GM23338 (cell line): ENCODE data around the gene DAB2. TPM values are rescaled to one million over a fixed set of nuclear protein-coding genes. Genes with fewer than 3 reads are reported as not detected.

ENCODE experiments used
- ATAC-seq: fragments of 200-7000 bp; cut with Tn5 transposase; 3 replicates; pipeline ENCODE4 v1.9.1; 2020
- DNase-seq: peaks from one replicate; pipeline ENCODE4 v3.0.0-alpha.2; 2015; ENCODE audit warnings: low spot score
- H2AFZ ChIP-seq: fragments of 200-600 bp; sonication (generic); 2 replicates; pipeline ENCODE4 v1.8.0; 2016; ENCODE audit warnings: antibody characterized with exemption, mild to moderate bottlenecking, moderate library complexity
- H3F3A ChIP-seq: fragments of 200-600 bp; sonication (generic); replicated peaks from 2 replicates; pipeline ENCODE4 v1.8.0; 2017; ENCODE audit warnings: antibody characterized with exemption, mixed run types, low read depth
- H3K27ac ChIP-seq: fragments of 200-600 bp; sonication (generic); 2 replicates; pipeline ENCODE4 v1.6.1; 2016; ENCODE audit warnings: low read depth
- H3K27me3 ChIP-seq: fragments of 200-600 bp; sonication (generic); 2 replicates; pipeline ENCODE4 v1.8.0; 2016; ENCODE audit warnings: mild to moderate bottlenecking, mixed run types, moderate library complexity; ENCODE audit not compliant: insufficient read depth
- H3K36me3 ChIP-seq: fragments of 200-600 bp; sonication (generic); 2 replicates; pipeline ENCODE4 v1.8.0; 2016; ENCODE audit warnings: mild to moderate bottlenecking; ENCODE audit not compliant: insufficient read depth
- H3K4me1 ChIP-seq: fragments of 200-600 bp; sonication (generic); 2 replicates; pipeline ENCODE4 v1.8.0; 2016; ENCODE audit warnings: mild to moderate bottlenecking, moderate library complexity; ENCODE audit not compliant: insufficient read depth
- H3K4me2 ChIP-seq: fragments of 200-600 bp; sonication (generic); 2 replicates; pipeline ENCODE4 v1.7.1; 2017; ENCODE audit warnings: mixed run types
- H3K4me3 ChIP-seq: fragments of 200-600 bp; sonication (generic); 2 replicates; pipeline ENCODE4 v1.6.1; 2016; ENCODE audit warnings: mixed run types
- H3K79me2 ChIP-seq: fragments of 200-600 bp; sonication (generic); replicated peaks from 2 replicates; pipeline ENCODE4 v1.8.0; 2017; ENCODE audit warnings: mild to moderate bottlenecking; ENCODE audit not compliant: insufficient read depth
- H3K9me2 ChIP-seq: fragments of 200-600 bp; sonication (generic); 2 replicates; pipeline ENCODE4 v1.8.0; 2017; ENCODE audit not compliant: insufficient read depth
- H4K20me1 ChIP-seq: fragments of 200-600 bp; sonication (generic); replicated peaks from 2 replicates; pipeline ENCODE4 v1.8.0; 2017; ENCODE audit warnings: mild to moderate bottlenecking; ENCODE audit not compliant: insufficient read depth
- H3K27ac Mint-ChIP-seq: 2 replicates; pipeline ENCODE4 v1.8.0; 2020; ENCODE audit warnings: inconsistent platforms, mild to moderate bottlenecking, moderate library complexity, mixed read lengths
- H3K27me3 Mint-ChIP-seq: 3 replicates; pipeline ENCODE4 v1.8.0; 2022; ENCODE audit warnings: low read depth, mild to moderate bottlenecking, moderate library complexity, mixed read lengths, inconsistent platforms; ENCODE audit not compliant: insufficient read depth, poor library complexity
- H3K36me3 Mint-ChIP-seq: 3 replicates; pipeline ENCODE4 v1.8.0; 2021; ENCODE audit warnings: low read depth, mild to moderate bottlenecking, inconsistent platforms, moderate library complexity, mixed read lengths
- H3K4me1 Mint-ChIP-seq: 3 replicates; pipeline ENCODE4 v1.8.0; 2020; ENCODE audit warnings: mild to moderate bottlenecking, inconsistent platforms, mixed read lengths
- H3K4me3 Mint-ChIP-seq: 3 replicates; pipeline ENCODE4 v1.8.0; 2021; ENCODE audit warnings: moderate library complexity, mild to moderate bottlenecking, inconsistent platforms, mixed read lengths
- H3K9me3 Mint-ChIP-seq: 3 replicates; pipeline ENCODE4 v1.8.0; 2020; ENCODE audit warnings: moderate library complexity, mild to moderate bottlenecking, inconsistent platforms, mixed read lengths
- CREB1 ChIP-seq: fragments of 250-450 bp; sonication (Bioruptor Pico); IDR thresholded peaks from 2 replicates; pipeline ENCODE4 v1.5.0; 2020; ENCODE audit warnings: low read depth, mild to moderate bottlenecking, moderate library complexity
- CTCF ChIP-seq, 2 experiments: fragments of 200-600 bp in 1 of 2; sonication (generic) in 1 of 2; conservative IDR thresholded peaks; 2 replicates each; pipeline versions ENCODE4 v1.5.1 to v1.6.1; 2016 to 2017; ENCODE audit warnings: antibody characterized with exemption in 2 of 2, low read depth in 2 of 2, mild to moderate bottlenecking in 2 of 2, moderate library complexity in 1 of 2
- JUNB ChIP-seq: IDR thresholded peaks from one replicate; pipeline ENCODE4 v1.6.1; 2016; ENCODE audit warnings: antibody characterized with exemption; ENCODE audit not compliant: unreplicated experiment
- NANOG ChIP-seq: IDR thresholded peaks from 2 replicates; pipeline ENCODE4 v1.6.1; 2016; ENCODE audit warnings: antibody characterized with exemption, borderline replicate concordance
- POLR2AphosphoS5 ChIP-seq: IDR thresholded peaks from 2 replicates; pipeline ENCODE4 v1.6.1; 2016; ENCODE audit warnings: antibody characterized with exemption, low read depth
- REST ChIP-seq: IDR thresholded peaks from one replicate; pipeline ENCODE4 v1.6.1; 2018; ENCODE audit warnings: antibody characterized with exemption; ENCODE audit not compliant: unreplicated experiment
- STAT1 ChIP-seq: IDR thresholded peaks from one replicate; pipeline ENCODE4 v1.6.1; 2016; ENCODE audit warnings: antibody characterized with exemption; ENCODE audit not compliant: unreplicated experiment
- ZNF114 ChIP-seq: fragments of 250-450 bp; sonication (Bioruptor Pico); IDR thresholded peaks from 2 replicates; pipeline ENCODE4 v1.5.0; 2020; ENCODE audit warnings: mild to moderate bottlenecking, moderate library complexity
- ZNF331 ChIP-seq: fragments of 250-450 bp; sonication (Bioruptor Pico); IDR thresholded peaks from 2 replicates; pipeline ENCODE4 v1.5.0; 2020; ENCODE audit warnings: low read depth, mild to moderate bottlenecking, moderate library complexity
- polyA plus RNA-seq: library from polyadenylated mRNA; unstranded; fragments of >200 nt; fragmentation: Nextera tagmentation; extraction: Ambion mirVana; gene quantifications from 2 replicates; pipeline ENCODE4 v1.2.1, GENCODE V29; 2016
- total RNA-seq: library from RNA; depleted of rRNA; stranded (reverse); fragments of >200 nt; shearing (Covaris generic); gene quantifications from 2 replicates; pipeline ENCODE4 v1.2.3, GENCODE V29; 2014

DAB2 gene
- total and polyA plus RNA-seq, 2 experiments from 2014 or later, result 6.4 to 8.4 TPM

- TF ChIP-seq ZNF114, result no peak
- TF ChIP-seq POLR2AphosphoS5, result no peak
- TF ChIP-seq NANOG, result no peak
Observed at GRCh38 chr5:39448506-39449128, 23.8 kb upstream of the DAB2 start (continued).

- H3K27ac Mint-ChIP-seq, result no peak overlapping the region
- H3K4me3 Mint-ChIP-seq, result no peak overlapping the region
- Histone ChIP-seq H3K27ac (no peak overlapping the region), H3K79me2 (no peaks in the 10 kb centered on the region), H3K36me3 (no peaks in the 10 kb centered on the region), H3K9me2 (no peaks in the 10 kb centered on the region), H3K4me3 (no peak overlapping the region), H3K27me3 (no peaks in the 10 kb centered on the region), H3K4me2 (no peak overlapping the region), H3F3A (no peaks in the 10 kb centered on the region), H3K4me1 (peaks cover 4% of the 10 kb centered on the region; the same call in 1 of the 2 replicates), H2AFZ (peak overlapping the region; percentile 69), H4K20me1 (no peaks in the 10 kb centered on the region)
- no peaks in the 10 kb centered on the region for H3K27me3 Mint-ChIP-seq
- TF ChIP-seq REST (no peak), ZNF331 (CRISPR knock-in tag) (no peak), JUNB (no peak), STAT1 (no peak), CREB1 (no peak), CTCF (conservative IDR thresholded peaks at IDR 0.05; ENCODE audit: low read depth in 2 of 2) (no peak)
- DNase-seq, result no peak
- H3K9me3 Mint-ChIP-seq, result no peaks in the 10 kb centered on the region
- H3K36me3 Mint-ChIP-seq, result no peaks in the 10 kb centered on the region
- H3K4me1 Mint-ChIP-seq, result peaks cover 4% of the 10 kb centered on the region; the same call in 2 of the 3 replicates
- ATAC-seq, result no peak
Observed at GRCh38 chr5:39447968-39448367, 23.2 kb upstream of the DAB2 start.
